Neural cell (in vitro differentiated cells): ENCODE data around the gene PRKCA. TPM values are rescaled to one million over a fixed set of nuclear protein-coding genes. Genes with fewer than 3 reads are reported as not detected.

ENCODE experiments used
- H2AFZ ChIP-seq: fragments of 200-600, 300-800 bp; sonication (generic), shearing (Covaris generic); 2 replicates; pipeline ENCODE4 v1.6.0; 2014; ENCODE audit warnings: low read depth, mild to moderate bottlenecking, antibody characterized with exemption, low read length, moderate library complexity
- H3F3A ChIP-seq: fragments of 200-600 bp; shearing (Covaris generic); 2 replicates; pipeline ENCODE4 v1.6.1; 2016; ENCODE audit warnings: mild to moderate bottlenecking, moderate library complexity, mixed read lengths, antibody characterized with exemption, low read length; ENCODE audit not compliant: insufficient read depth, poor library complexity, severe bottlenecking
- H3K27ac ChIP-seq: fragments of 200-600, 300-800 bp; sonication (generic), shearing (Covaris generic); 2 replicates; pipeline ENCODE4 v1.5.1; 2014; ENCODE audit warnings: mild to moderate bottlenecking, low read length, moderate library complexity
- H3K27me3 ChIP-seq: fragments of 300-800, 200-600 bp; sonication (generic), shearing (Covaris generic); 2 replicates; pipeline ENCODE4 v1.6.0; 2014; ENCODE audit warnings: mild to moderate bottlenecking, low read depth, low read length, moderate library complexity; ENCODE audit not compliant: insufficient read depth
- H3K36me3 ChIP-seq: fragments of 300-800, 200-600 bp; sonication (generic), shearing (Covaris generic); 2 replicates; pipeline ENCODE4 v1.5.1; 2014; ENCODE audit warnings: mild to moderate bottlenecking, antibody characterized with exemption, low read length, moderate library complexity; ENCODE audit not compliant: insufficient read depth
- H3K4me2 ChIP-seq: fragments of 300-800, 200-600 bp; sonication (generic), shearing (Covaris generic); 2 replicates; pipeline ENCODE4 v1.6.0; 2014; ENCODE audit warnings: mild to moderate bottlenecking, low read length
- H3K4me3 ChIP-seq: fragments of 300-800, 200-600 bp; sonication (generic), shearing (Covaris generic); 2 replicates; pipeline ENCODE4 v1.5.1; 2014; ENCODE audit warnings: mild to moderate bottlenecking, low read length, moderate library complexity
- H3K79me2 ChIP-seq: fragments of 200-600 bp; shearing (Covaris generic); replicated peaks from 2 replicates; pipeline ENCODE4 v1.6.0; 2014; ENCODE audit warnings: mild to moderate bottlenecking, low read length, moderate library complexity; ENCODE audit not compliant: insufficient read depth
- H3K9ac ChIP-seq: fragments of 300-800, 200-600 bp; sonication (generic), shearing (Covaris generic); 2 replicates; pipeline ENCODE4 v1.6.1; 2016; ENCODE audit warnings: mild to moderate bottlenecking, low read length, mixed read lengths
- H3K9me2 ChIP-seq: fragments of 200-600 bp; shearing (Covaris generic); 2 replicates; pipeline ENCODE4 v1.6.1; 2016; ENCODE audit warnings: mild to moderate bottlenecking, low read length, mixed read lengths; ENCODE audit not compliant: insufficient read depth
- H3K9me3 ChIP-seq: fragments of 200-600, 300-800 bp; sonication (generic), shearing (Covaris generic); 2 replicates; pipeline ENCODE4 v1.6.1; 2016; ENCODE audit warnings: mild to moderate bottlenecking, mixed run types, low read length, moderate library complexity, mixed read lengths
- H4K20me1 ChIP-seq: fragments of 200-600 bp; shearing (Covaris generic); 2 replicates; pipeline ENCODE4 v1.6.1; 2016; ENCODE audit warnings: mild to moderate bottlenecking, mixed run types; ENCODE audit not compliant: insufficient read depth
- EP300 ChIP-seq: fragments of 450-650 bp; conservative IDR thresholded peaks from 2 replicates; pipeline ENCODE4 v1.6.1; 2014; ENCODE audit warnings: antibody characterized with exemption, mild to moderate bottlenecking, moderate library complexity; ENCODE audit not compliant: poor library complexity, severe bottlenecking
- EZH2 ChIP-seq: fragments of 200-600, 300-800 bp; shearing (Covaris generic), sonication (generic); IDR thresholded peaks from 2 replicates; pipeline ENCODE4 v1.6.1; 2014; ENCODE audit warnings: antibody characterized with exemption, low read length, borderline replicate concordance, mild to moderate bottlenecking; ENCODE audit not compliant: insufficient read depth, poor library complexity, severe bottlenecking
- MXI1 ChIP-seq: fragments of 450-650 bp; conservative IDR thresholded peaks from 2 replicates; pipeline ENCODE4 v1.6.1; 2014; ENCODE audit warnings: antibody characterized with exemption, mild to moderate bottlenecking; ENCODE audit not compliant: poor library complexity, severe bottlenecking
- POLR2AphosphoS5 ChIP-seq: IDR thresholded peaks from 2 replicates; pipeline ENCODE4 v1.6.1; 2012
- RAD21 ChIP-seq: fragments of 450-650 bp; conservative IDR thresholded peaks from 2 replicates; pipeline ENCODE4 v1.6.1; 2014; ENCODE audit warnings: antibody characterized with exemption, mild to moderate bottlenecking, moderate library complexity
- SMC3 ChIP-seq: fragments of 450-650 bp; conservative IDR thresholded peaks from 2 replicates; pipeline ENCODE4 v1.6.1; 2014; ENCODE audit warnings: antibody characterized with exemption, mild to moderate bottlenecking, moderate library complexity; ENCODE audit not compliant: poor library complexity
- TAF1 ChIP-seq: IDR thresholded peaks from 2 replicates; pipeline ENCODE4 v1.6.1; 2012; ENCODE audit warnings: low read depth
- polyA plus RNA-seq: library from polyadenylated mRNA; depleted of rRNA; stranded (reverse); fragments of >200 nt; gene quantifications from 2 replicates; pipeline ENCODE4 v1.2.3, GENCODE V29; 2014
- TF ChIP-seq, protein P1 (sequence below): fragments of 450-650 bp; IDR thresholded peaks from 2 replicates; pipeline ENCODE4 v1.5.1; 2014; ENCODE audit warnings: antibody characterized with exemption, mild to moderate bottlenecking, moderate library complexity; ENCODE audit not compliant: poor library complexity, severe bottlenecking
- TF ChIP-seq, protein P2 (sequence below): IDR thresholded peaks from 2 replicates; pipeline ENCODE4 v1.6.1; 2012; ENCODE audit warnings: borderline replicate concordance

The PRKCA gene
- polyA plus RNA-seq, 1 donor from 2014 or later: 5.9 TPM

DNA sequence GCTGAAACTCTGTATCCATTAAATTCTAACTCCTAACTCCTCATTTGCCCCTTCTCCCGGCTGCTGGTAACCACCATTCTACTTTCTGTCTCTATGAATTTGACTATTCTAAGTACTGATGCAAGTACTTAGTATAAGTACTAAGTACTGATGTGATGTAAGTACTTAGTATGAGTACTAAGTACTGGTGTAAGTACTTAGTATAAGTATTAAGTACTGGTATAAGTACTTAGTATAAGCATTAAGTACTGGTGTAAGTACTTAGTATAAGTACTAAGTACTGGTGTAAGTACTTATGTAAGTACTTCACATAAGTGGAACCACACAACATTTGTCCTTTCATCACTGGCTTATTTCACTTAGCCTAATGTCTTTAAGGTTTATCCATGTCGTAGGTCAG is 32.3 kb upstream of the PRKCA start:
- Histone ChIP-seq H3K9ac (no peak overlapping the region), H3K9me2 (no peaks in the 10 kb centered on the region), H3K27me3 (no peaks in the 10 kb centered on the region), H3K9me3 (no peaks in the 10 kb centered on the region), H3K36me3 (no peaks in the 10 kb centered on the region), H3F3A (no peaks in the 10 kb centered on the region), H3K27ac (no peak overlapping the region), H2AFZ (no peak overlapping the region), H3K4me3 (no peak overlapping the region), H3K4me2 (no peak overlapping the region), H4K20me1 (no peaks in the 10 kb centered on the region), H3K79me2 (no peaks in the 10 kb centered on the region)
- no peak for TF ChIP-seq TAF1
- no peak for TF ChIP-seq EZH2
- no peak for TF ChIP-seq MXI1
- TF ChIP-seq, protein P1, sequence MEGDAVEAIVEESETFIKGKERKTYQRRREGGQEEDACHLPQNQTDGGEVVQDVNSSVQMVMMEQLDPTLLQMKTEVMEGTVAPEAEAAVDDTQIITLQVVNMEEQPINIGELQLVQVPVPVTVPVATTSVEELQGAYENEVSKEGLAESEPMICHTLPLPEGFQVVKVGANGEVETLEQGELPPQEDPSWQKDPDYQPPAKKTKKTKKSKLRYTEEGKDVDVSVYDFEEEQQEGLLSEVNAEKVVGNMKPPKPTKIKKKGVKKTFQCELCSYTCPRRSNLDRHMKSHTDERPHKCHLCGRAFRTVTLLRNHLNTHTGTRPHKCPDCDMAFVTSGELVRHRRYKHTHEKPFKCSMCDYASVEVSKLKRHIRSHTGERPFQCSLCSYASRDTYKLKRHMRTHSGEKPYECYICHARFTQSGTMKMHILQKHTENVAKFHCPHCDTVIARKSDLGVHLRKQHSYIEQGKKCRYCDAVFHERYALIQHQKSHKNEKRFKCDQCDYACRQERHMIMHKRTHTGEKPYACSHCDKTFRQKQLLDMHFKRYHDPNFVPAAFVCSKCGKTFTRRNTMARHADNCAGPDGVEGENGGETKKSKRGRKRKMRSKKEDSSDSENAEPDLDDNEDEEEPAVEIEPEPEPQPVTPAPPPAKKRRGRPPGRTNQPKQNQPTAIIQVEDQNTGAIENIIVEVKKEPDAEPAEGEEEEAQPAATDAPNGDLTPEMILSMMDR: no peak
- TF ChIP-seq, protein P2, sequence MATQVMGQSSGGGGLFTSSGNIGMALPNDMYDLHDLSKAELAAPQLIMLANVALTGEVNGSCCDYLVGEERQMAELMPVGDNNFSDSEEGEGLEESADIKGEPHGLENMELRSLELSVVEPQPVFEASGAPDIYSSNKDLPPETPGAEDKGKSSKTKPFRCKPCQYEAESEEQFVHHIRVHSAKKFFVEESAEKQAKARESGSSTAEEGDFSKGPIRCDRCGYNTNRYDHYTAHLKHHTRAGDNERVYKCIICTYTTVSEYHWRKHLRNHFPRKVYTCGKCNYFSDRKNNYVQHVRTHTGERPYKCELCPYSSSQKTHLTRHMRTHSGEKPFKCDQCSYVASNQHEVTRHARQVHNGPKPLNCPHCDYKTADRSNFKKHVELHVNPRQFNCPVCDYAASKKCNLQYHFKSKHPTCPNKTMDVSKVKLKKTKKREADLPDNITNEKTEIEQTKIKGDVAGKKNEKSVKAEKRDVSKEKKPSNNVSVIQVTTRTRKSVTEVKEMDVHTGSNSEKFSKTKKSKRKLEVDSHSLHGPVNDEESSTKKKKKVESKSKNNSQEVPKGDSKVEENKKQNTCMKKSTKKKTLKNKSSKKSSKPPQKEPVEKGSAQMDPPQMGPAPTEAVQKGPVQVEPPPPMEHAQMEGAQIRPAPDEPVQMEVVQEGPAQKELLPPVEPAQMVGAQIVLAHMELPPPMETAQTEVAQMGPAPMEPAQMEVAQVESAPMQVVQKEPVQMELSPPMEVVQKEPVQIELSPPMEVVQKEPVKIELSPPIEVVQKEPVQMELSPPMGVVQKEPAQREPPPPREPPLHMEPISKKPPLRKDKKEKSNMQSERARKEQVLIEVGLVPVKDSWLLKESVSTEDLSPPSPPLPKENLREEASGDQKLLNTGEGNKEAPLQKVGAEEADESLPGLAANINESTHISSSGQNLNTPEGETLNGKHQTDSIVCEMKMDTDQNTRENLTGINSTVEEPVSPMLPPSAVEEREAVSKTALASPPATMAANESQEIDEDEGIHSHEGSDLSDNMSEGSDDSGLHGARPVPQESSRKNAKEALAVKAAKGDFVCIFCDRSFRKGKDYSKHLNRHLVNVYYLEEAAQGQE: no peak
- no peak for TF ChIP-seq RAD21
- no peak for TF ChIP-seq SMC3
- TF ChIP-seq EP300: no peak
- no peak for TF ChIP-seq POLR2AphosphoS5

DNA sequence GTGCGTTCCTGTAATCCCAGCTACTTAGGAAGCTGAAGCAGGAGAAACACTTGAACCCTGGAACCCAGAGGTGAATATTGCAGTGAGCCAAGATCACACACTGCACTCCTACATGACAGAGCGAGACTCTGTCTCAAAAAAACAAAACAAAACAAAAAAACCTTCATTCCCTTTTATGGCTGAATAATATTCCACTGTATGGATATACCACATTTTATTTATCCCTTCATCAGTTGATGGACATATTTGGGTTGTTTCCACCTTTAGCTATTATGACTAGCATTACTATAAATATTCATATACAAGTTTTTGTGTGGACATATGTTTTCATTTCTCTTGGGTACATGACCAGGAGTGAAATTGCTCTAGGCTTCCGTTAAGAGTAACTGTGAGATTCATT is 30.9 kb upstream of the PRKCA start:
- Histone ChIP-seq H3K9me2 (no peaks in the 10 kb centered on the region), H3F3A (no peaks in the 10 kb centered on the region), H3K9me3 (no peaks in the 10 kb centered on the region), H3K79me2 (no peaks in the 10 kb centered on the region), H3K36me3 (no peaks in the 10 kb centered on the region), H3K27ac (no peak overlapping the region), H3K4me2 (no peak overlapping the region), H3K9ac (no peak overlapping the region), H4K20me1 (no peaks in the 10 kb centered on the region), H3K27me3 (no peaks in the 10 kb centered on the region), H3K4me3 (no peak overlapping the region), H2AFZ (no peak overlapping the region)
- no peak for TF ChIP-seq SMC3
- TF ChIP-seq, protein P1: no peak
- TF ChIP-seq RAD21: no peak
- no peak for TF ChIP-seq MXI1
- TF ChIP-seq EZH2: no peak
- TF ChIP-seq EP300: no peak
- no peak for TF ChIP-seq POLR2AphosphoS5
- TF ChIP-seq, protein P2: no peak
- TF ChIP-seq TAF1: no peak
